ENCODE results near the gene TMPRSS9.

The TMPRSS9 gene

GRCh38 chr19:2444251-2445002, 84.4 kb downstream of the TMPRSS9 start:
- Histone ChIP-seq H3K18ac (ENCODE audit: low read depth in 1 of 2, low read length in 2 of 2) (no peak overlapping the region), H4K8ac (ENCODE audit: low read length) (peak overlapping the region; percentile 7), H3K27ac (ENCODE audit: low read length, poor library complexity, severe bottlenecking) (no peak overlapping the region), H3K4ac (ENCODE audit: low read depth in 1 of 2, low read length in 2 of 2) (no peak overlapping the region), H3K27me3 (ENCODE audit: control insufficient read depth in 1 of 2, insufficient read depth in 1 of 2, low read length in 2 of 2) (no peaks in the 10 kb centered on the region), H4K91ac (ENCODE audit: low read length) (no peak overlapping the region), H3K79me1 (replicated peaks; ENCODE audit: low read length, poor library complexity, severe bottlenecking) (peaks cover 34% of the 10 kb centered on the region), H2BK12ac (ENCODE audit: low read length in 2 of 2) (no peak overlapping the region), H3K4me3 (ENCODE audit: insufficient read depth in 1 of 2, low read depth in 1 of 2, low read length in 2 of 2) (no peak overlapping the region), H2BK15ac (ENCODE audit: low read depth, poor library complexity, severe bottlenecking) (no peak overlapping the region), H2AK5ac (ENCODE audit: low read length, severe bottlenecking) (no peak overlapping the region), H3K4me1 (ENCODE audit: control insufficient read depth, insufficient read depth, low read depth, low read length) (peaks cover 6% of the 10 kb centered on the region), H2BK120ac (ENCODE audit: low read depth, low read length) (no peak overlapping the region), H3K9ac (ENCODE audit: low read length) (no peak overlapping the region), H2BK5ac (ENCODE audit: low read depth, low read length, poor library complexity, severe bottlenecking) (no peak overlapping the region), H3K4me2 (ENCODE audit: low read length, poor library complexity, severe bottlenecking) (no peak overlapping the region), H3K36me3 (ENCODE audit: control insufficient read depth in 1 of 2, insufficient read depth in 2 of 2, low read depth in 1 of 2, low read length in 2 of 2) (peaks cover 24 to 61% of the 10 kb centered on the region in 2 experiments), H2AFZ (ENCODE audit: low read depth, low read length) (no peak overlapping the region), H3K9me3 (ENCODE audit: control insufficient read depth, low read length) (no peaks in the 10 kb centered on the region), H3K23ac (ENCODE audit: low read length in 2 of 2) (no peak overlapping the region), H3K14ac (ENCODE audit: low read length in 2 of 2) (no peak overlapping the region)
- WGBS, result 97% methylated on average over 34 of the region's 34 CpGs
- no peak for DNase-seq

GRCh38 chr19:2446381-2446780, 86.3 kb downstream of the TMPRSS9 start:
- Histone ChIP-seq H2BK12ac (ENCODE audit: low read length in 2 of 2) (no peak overlapping the region), H2AFZ (ENCODE audit: low read depth, low read length) (no peak overlapping the region), H2BK15ac (ENCODE audit: low read depth, poor library complexity, severe bottlenecking) (peak overlapping the region; percentile 44), H2BK120ac (ENCODE audit: low read depth, low read length) (no peak overlapping the region), H3K23ac (ENCODE audit: low read length in 2 of 2) (no peak overlapping the region), H4K8ac (ENCODE audit: low read length) (peak overlapping the region; percentile 4), H3K14ac (ENCODE audit: low read length in 2 of 2) (no peak overlapping the region), H2BK5ac (ENCODE audit: low read depth, low read length, poor library complexity, severe bottlenecking) (no peak overlapping the region), H3K4ac (ENCODE audit: low read depth in 1 of 2, low read length in 2 of 2) (no peak overlapping the region), H4K91ac (ENCODE audit: low read length) (no peak overlapping the region), H3K9me3 (ENCODE audit: control insufficient read depth, low read length) (no peaks in the 10 kb centered on the region), H3K4me2 (ENCODE audit: low read length, poor library complexity, severe bottlenecking) (no peak overlapping the region), H3K9ac (ENCODE audit: low read length) (no peak overlapping the region), H3K27ac (ENCODE audit: low read length, poor library complexity, severe bottlenecking) (no peak overlapping the region), H3K18ac (ENCODE audit: low read depth in 1 of 2, low read length in 2 of 2) (no peak overlapping the region), H3K4me1 (ENCODE audit: control insufficient read depth, insufficient read depth, low read depth, low read length) (peaks cover 6% of the 10 kb centered on the region), H3K36me3 (ENCODE audit: control insufficient read depth in 1 of 2, insufficient read depth in 2 of 2, low read depth in 1 of 2, low read length in 2 of 2) (peaks cover 25 to 64% of the 10 kb centered on the region in 2 experiments), H3K27me3 (ENCODE audit: control insufficient read depth in 1 of 2, insufficient read depth in 1 of 2, low read length in 2 of 2) (no peaks in the 10 kb centered on the region), H3K79me1 (replicated peaks; ENCODE audit: low read length, poor library complexity, severe bottlenecking) (peaks cover 30% of the 10 kb centered on the region), H2AK5ac (ENCODE audit: low read length, severe bottlenecking) (no peak overlapping the region), H3K4me3 (ENCODE audit: insufficient read depth in 1 of 2, low read depth in 1 of 2, low read length in 2 of 2) (no peak overlapping the region)
- WGBS, result 88% methylated on average over 16 of the region's 19 CpGs
- DNase-seq, result no peak

- Histone ChIP-seq H3K4ac (ENCODE audit: low read depth in 1 of 2, low read length in 2 of 2) (no peak overlapping the region), H4K8ac (ENCODE audit: low read length) (no peak overlapping the region), H2AK5ac (ENCODE audit: low read length, severe bottlenecking) (no peak overlapping the region), H2BK5ac (ENCODE audit: low read depth, low read length, poor library complexity, severe bottlenecking) (no peak overlapping the region), H3K4me3 (ENCODE audit: insufficient read depth in 1 of 2, low read depth in 1 of 2, low read length in 2 of 2) (no peak overlapping the region), H3K9me3 (ENCODE audit: control insufficient read depth, low read length) (no peaks in the 10 kb centered on the region), H2BK12ac (ENCODE audit: low read length in 2 of 2) (no peak overlapping the region), H3K27ac (ENCODE audit: low read length, poor library complexity, severe bottlenecking) (no peak overlapping the region), H3K14ac (ENCODE audit: low read length in 2 of 2) (no peak overlapping the region), H3K79me1 (replicated peaks; ENCODE audit: low read length, poor library complexity, severe bottlenecking) (peaks cover 15% of the 10 kb centered on the region), H3K9ac (ENCODE audit: low read length) (no peak overlapping the region), H4K91ac (ENCODE audit: low read length) (no peak overlapping the region), H3K4me2 (ENCODE audit: low read length, poor library complexity, severe bottlenecking) (no peak overlapping the region), H2BK15ac (ENCODE audit: low read depth, poor library complexity, severe bottlenecking) (no peak overlapping the region), H2AFZ (ENCODE audit: low read depth, low read length) (no peak overlapping the region), H2BK120ac (ENCODE audit: low read depth, low read length) (no peak overlapping the region), H3K23ac (ENCODE audit: low read length in 2 of 2) (no peak overlapping the region), H3K36me3 (ENCODE audit: control insufficient read depth in 1 of 2, insufficient read depth in 2 of 2, low read depth in 1 of 2, low read length in 2 of 2) (peaks cover 7 to 60% of the 10 kb centered on the region in 2 experiments), H3K27me3 (ENCODE audit: control insufficient read depth in 1 of 2, insufficient read depth in 1 of 2, low read length in 2 of 2) (no peaks in the 10 kb centered on the region), H3K4me1 (ENCODE audit: control insufficient read depth, insufficient read depth, low read depth, low read length) (peaks cover 18% of the 10 kb centered on the region), H3K18ac (ENCODE audit: low read depth in 1 of 2, low read length in 2 of 2) (no peak overlapping the region)
- DNase-seq, result no peak
- WGBS, result 93% methylated on average over 8 of the region's 11 CpGs
Measured at GRCh38 chr19:2449019-2449418, 89.0 kb downstream of the TMPRSS9 start.

GRCh38 chr19:2451138-2451537, 91.1 kb downstream of the TMPRSS9 start:
- H2AFZ ChIP-seq (ENCODE audit: low read depth, low read length), result no peak overlapping the region
- no peak for DNase-seq
- H4K91ac ChIP-seq (ENCODE audit: low read length), result no peak overlapping the region
- H2BK15ac ChIP-seq (ENCODE audit: low read depth, poor library complexity, severe bottlenecking), result no peak overlapping the region
- H3K36me3 ChIP-seq (ENCODE audit: control insufficient read depth in 1 of 2, insufficient read depth in 2 of 2, low read depth in 1 of 2, low read length in 2 of 2), result peaks cover 3 to 52% of the 10 kb centered on the region in 2 experiments
- H3K4me1 ChIP-seq (ENCODE audit: control insufficient read depth, insufficient read depth, low read depth, low read length), result peaks cover 31% of the 10 kb centered on the region
- WGBS, result 87% methylated on average over 7 of the region's 7 CpGs
- no peak overlapping the region for H3K14ac ChIP-seq (ENCODE audit: low read length in 2 of 2)
- no peak overlapping the region for H3K9ac ChIP-seq (ENCODE audit: low read length)
- H2BK12ac ChIP-seq (ENCODE audit: low read length in 2 of 2), result no peak overlapping the region
- H3K9me3 ChIP-seq (ENCODE audit: control insufficient read depth, low read length), result no peaks in the 10 kb centered on the region
- H3K23ac ChIP-seq (ENCODE audit: low read length in 2 of 2), result no peak overlapping the region
- H4K8ac ChIP-seq (ENCODE audit: low read length), result no peak overlapping the region
- H2BK5ac ChIP-seq (ENCODE audit: low read depth, low read length, poor library complexity, severe bottlenecking), result no peak overlapping the region
- no peak overlapping the region for H3K4me3 ChIP-seq (ENCODE audit: insufficient read depth in 1 of 2, low read depth in 1 of 2, low read length in 2 of 2)
- peaks cover 9% of the 10 kb centered on the region for H3K79me1 ChIP-seq (replicated peaks; ENCODE audit: low read length, poor library complexity, severe bottlenecking)
- H3K4me2 ChIP-seq (ENCODE audit: low read length, poor library complexity, severe bottlenecking), result no peak overlapping the region
- no peaks in the 10 kb centered on the region for H3K27me3 ChIP-seq (ENCODE audit: control insufficient read depth in 1 of 2, insufficient read depth in 1 of 2, low read length in 2 of 2)
- H3K4ac ChIP-seq (ENCODE audit: low read depth in 1 of 2, low read length in 2 of 2), result no peak overlapping the region
- H2AK5ac ChIP-seq (ENCODE audit: low read length, severe bottlenecking), result no peak overlapping the region
- H3K27ac ChIP-seq (ENCODE audit: low read length, poor library complexity, severe bottlenecking), result no peak overlapping the region
- H3K18ac ChIP-seq (ENCODE audit: low read depth in 1 of 2, low read length in 2 of 2), result no peak overlapping the region
- H2BK120ac ChIP-seq (ENCODE audit: low read depth, low read length), result no peak overlapping the region

All from mesenchymal stem cell (in vitro differentiated cells and primary cell).